HAP-1 (cell line): ENCODE data around the gene RPL6.
"Not testable (repeated sequence)": the region's sequence is repeated elsewhere in the genome, so short reads cannot be mapped to it uniquely, and the experiment has no call there.

Source experiments
- DNase-seq, 2 experiments: peaks; one replicate each; pipeline ENCODE4 v3.0.0-alpha.2; 2016 to 2020; ENCODE audit warnings: low spot score in 2 of 2
- H3K27me3 ChIP-seq: fragments of 250-450 bp; sonication (Bioruptor Pico); 2 replicates; pipeline ENCODE4 v1.5.1; 2020; ENCODE audit warnings: low read depth, mild to moderate bottlenecking, moderate library complexity
- H3K36me3 ChIP-seq: fragments of 250-450 bp; sonication (Bioruptor Pico); replicated peaks from 2 replicates; pipeline ENCODE4 v1.5.1; 2020; ENCODE audit warnings: mild to moderate bottlenecking
- H3K4me1 ChIP-seq: fragments of 250-450 bp; sonication (Bioruptor Pico); 2 replicates; pipeline ENCODE4 v1.5.1; 2020; ENCODE audit warnings: mild to moderate bottlenecking
- H3K4me3 ChIP-seq: fragments of 250-450 bp; sonication (Bioruptor Pico); 2 replicates; pipeline ENCODE4 v1.5.1; 2020; ENCODE audit warnings: mild to moderate bottlenecking, moderate library complexity
- H3K9me3 ChIP-seq: fragments of 250-450 bp; sonication (Bioruptor Pico); 2 replicates; pipeline ENCODE4 v1.5.1; 2020; ENCODE audit warnings: mild to moderate bottlenecking, moderate library complexity
- in situ Hi-C: fragments of 300-500 bp; cut with MboI; formaldehyde crosslinking; loops from 3 replicates; pipeline ENCODE4 v1.14.3; 2020; ENCODE audit warnings: low sequenced_read_pairs, inconsistent platforms, mixed read lengths

The RPL6 gene

GRCh38 chr12:112409064-112409905 lies at the start of gene RPL6:
RPL6 (minus strand) TSS chr12:112409605; CDS start chr12:112408656, 949 bp downstream.
- DNase-seq = peak; percentile 88 to 93
- no peaks in the 10 kb centered on the region for H3K27me3 ChIP-seq
- peak within 1 kb of the TSS; percentile 92 for H3K4me3 ChIP-seq
- in situ Hi-C loops = no loop called here
- peaks cover 50% of the 10 kb centered on the region for H3K36me3 ChIP-seq
- no peaks in the 10 kb centered on the region for H3K9me3 ChIP-seq
- peaks cover 18% of the 10 kb centered on the region for H3K4me1 ChIP-seq

DNA sequence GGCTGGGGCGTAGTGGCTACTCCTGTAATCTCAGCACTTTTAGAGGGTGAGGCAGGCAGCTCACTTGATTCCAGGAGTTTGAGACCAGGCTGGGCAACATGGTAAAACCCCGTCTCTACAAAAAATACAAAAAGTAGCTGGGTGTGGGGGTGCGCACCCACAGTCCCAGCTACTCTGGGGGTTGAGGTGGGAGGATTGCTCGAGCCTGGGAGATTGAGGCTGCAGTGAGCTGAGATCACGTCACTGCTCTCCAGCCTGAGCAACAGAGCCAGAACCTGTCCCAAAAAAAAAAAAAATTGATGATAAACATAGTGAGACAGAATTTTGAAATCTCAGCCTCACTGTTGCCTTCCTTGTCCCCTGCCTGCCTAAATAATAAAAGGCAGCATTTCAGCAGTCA lies 49.3 kb upstream of the RPL6 start:
- no peak for DNase-seq
- in situ Hi-C loops = no loop called here
- Histone ChIP-seq H3K27me3 (no peaks in the 10 kb centered on the region), H3K9me3 (no peaks in the 10 kb centered on the region), H3K36me3 (peaks cover 39% of the 10 kb centered on the region), H3K4me1 (no peaks in the 10 kb centered on the region), H3K4me3 (no peak overlapping the region)

- in situ Hi-C loops = no loop called here
- no peak for DNase-seq
- Histone ChIP-seq H3K36me3 (peaks cover 37% of the 10 kb centered on the region), H3K4me1 (no peaks in the 10 kb centered on the region), H3K4me3 (no peak overlapping the region), H3K9me3 (no peaks in the 10 kb centered on the region), H3K27me3 (no peaks in the 10 kb centered on the region)
Observed at GRCh38 chr12:112458330-112458729, 48.9 kb upstream of the RPL6 start.

GRCh38 chr12:112457142-112457541 lies 47.7 kb upstream of the RPL6 start:
- peaks cover 45% of the 10 kb centered on the region for H3K36me3 ChIP-seq
- H3K9me3 ChIP-seq, H3K4me1 ChIP-seq, H3K27me3 ChIP-seq, in situ Hi-C loops, H3K4me3 ChIP-seq, DNase-seq: not testable (repeated sequence)

- Histone ChIP-seq H3K27me3 (no peaks in the 10 kb centered on the region), H3K36me3 (peaks cover 52% of the 10 kb centered on the region), H3K4me1 (no peaks in the 10 kb centered on the region), H3K9me3 (no peaks in the 10 kb centered on the region), H3K4me3 (no peak overlapping the region)
- DNase-seq = no peak
- in situ Hi-C loops = no loop called here
Observed at GRCh38 chr12:112456029-112456428, 46.6 kb upstream of the RPL6 start.

DNA sequence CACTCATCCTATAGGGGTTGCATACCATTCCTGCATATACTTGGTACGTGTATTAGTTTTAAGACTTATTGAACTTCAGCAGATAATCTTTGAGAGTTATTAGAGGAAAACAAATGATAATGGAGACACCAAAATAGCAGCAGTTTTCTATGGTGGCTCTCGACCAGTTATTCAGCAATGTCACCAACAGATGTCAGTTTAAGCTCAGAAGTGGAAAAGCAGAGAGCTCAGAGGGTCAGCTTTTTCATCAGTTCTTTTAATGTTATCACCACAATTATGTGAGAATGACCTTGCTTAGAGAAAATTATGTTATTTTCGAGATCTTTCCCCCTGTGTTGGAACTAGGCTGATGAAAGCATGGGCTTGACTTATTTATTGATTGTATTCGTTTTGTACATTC lies 41.3 kb upstream of the RPL6 start:
- Histone ChIP-seq H3K27me3 (no peaks in the 10 kb centered on the region), H3K9me3 (no peaks in the 10 kb centered on the region), H3K4me3 (no peak overlapping the region), H3K36me3 (peaks cover 58% of the 10 kb centered on the region), H3K4me1 (no peaks in the 10 kb centered on the region)
- no peak for DNase-seq
- in situ Hi-C loops = no loop called here

DNA sequence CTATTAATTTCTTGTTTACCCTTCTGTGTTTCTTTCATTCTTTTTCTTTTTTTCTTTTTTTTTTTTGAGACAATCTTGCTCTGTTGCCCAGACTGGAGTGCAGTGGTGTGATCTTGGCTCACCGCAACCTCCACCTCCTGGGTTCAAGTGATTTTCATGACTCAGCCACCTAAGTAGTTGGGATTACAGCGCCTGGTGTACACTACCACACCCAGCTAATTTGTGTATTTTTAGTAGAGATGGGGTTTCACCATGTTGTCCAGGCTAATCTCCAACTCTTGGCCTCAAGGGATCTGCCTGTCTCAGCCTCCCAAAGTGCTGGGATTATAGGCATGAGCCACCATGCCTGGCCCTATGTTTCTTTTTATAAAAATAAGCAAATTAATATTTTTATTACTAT lies 38.8 kb upstream of the RPL6 start:
- DNase-seq, H3K4me3 ChIP-seq, H3K4me1 ChIP-seq, H3K9me3 ChIP-seq, H3K27me3 ChIP-seq, in situ Hi-C loops: not testable (repeated sequence)
- H3K36me3 ChIP-seq = peaks cover 37% of the 10 kb centered on the region

GRCh38 chr12:112447106-112447505 lies 37.7 kb upstream of the RPL6 start:
- Histone ChIP-seq H3K4me1 (peaks cover 3% of the 10 kb centered on the region), H3K4me3 (no peak overlapping the region), H3K9me3 (no peaks in the 10 kb centered on the region), H3K27me3 (no peaks in the 10 kb centered on the region), H3K36me3 (peaks cover 29% of the 10 kb centered on the region)
- in situ Hi-C loops = no loop called here
- DNase-seq = no peak

- Histone ChIP-seq H3K27me3 (no peaks in the 10 kb centered on the region), H3K36me3 (peaks cover 24% of the 10 kb centered on the region), H3K4me1 (peaks cover 3% of the 10 kb centered on the region), H3K4me3 (no peak overlapping the region), H3K9me3 (no peaks in the 10 kb centered on the region)
- in situ Hi-C loops = no loop called here
- DNase-seq = no peak
Observed at GRCh38 chr12:112446008-112446725, 36.8 kb upstream of the RPL6 start.

DNA sequence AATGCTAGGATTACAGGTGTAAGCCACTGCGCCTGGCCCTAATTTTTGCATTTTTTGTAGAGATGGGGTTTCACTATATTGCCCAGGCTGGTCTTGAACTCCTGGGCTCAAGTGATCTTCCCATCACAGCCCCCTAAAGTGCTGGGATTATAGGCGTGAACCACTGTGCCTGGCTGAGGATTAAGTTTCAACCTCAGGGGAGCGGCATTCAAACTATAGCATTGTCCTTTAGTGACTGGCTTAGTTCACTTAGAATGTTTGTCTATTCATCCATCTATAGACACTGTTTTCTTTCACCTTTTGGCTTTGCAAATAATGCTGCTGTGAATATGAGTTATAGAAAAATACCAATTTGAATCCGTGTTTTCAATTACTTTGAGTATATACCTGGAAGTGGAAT lies 34.5 kb upstream of the RPL6 start:
- peak; percentile 63 to 69 for DNase-seq
- peaks cover 13% of the 10 kb centered on the region for H3K36me3 ChIP-seq
- H3K4me3 ChIP-seq = no peak overlapping the region
- peaks cover 3% of the 10 kb centered on the region for H3K4me1 ChIP-seq
- no peaks in the 10 kb centered on the region for H3K9me3 ChIP-seq
- in situ Hi-C loops = no loop called here
- H3K27me3 ChIP-seq = no peaks in the 10 kb centered on the region

DNA sequence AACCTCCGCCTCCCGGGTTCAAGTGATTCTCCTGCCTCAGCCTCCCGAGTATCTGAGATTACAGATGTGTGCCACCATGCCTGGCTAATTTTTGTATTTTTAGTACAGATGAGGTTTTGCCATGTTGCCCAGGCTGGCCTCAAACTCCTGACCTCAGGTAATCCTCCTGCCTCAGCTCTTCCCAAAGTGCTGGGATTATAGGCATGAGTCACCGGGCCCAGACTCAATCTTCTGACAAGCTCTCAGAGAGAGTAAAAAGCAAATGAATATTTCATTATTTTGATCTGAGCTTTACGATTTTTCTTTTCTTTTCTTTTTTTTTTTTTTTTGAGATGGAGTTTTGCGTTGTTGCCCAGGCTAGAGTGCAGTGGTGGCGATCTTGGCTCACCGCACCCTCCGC lies 31.2 kb upstream of the RPL6 start:
- H3K36me3 ChIP-seq, DNase-seq, in situ Hi-C loops, H3K4me3 ChIP-seq, H3K9me3 ChIP-seq, H3K27me3 ChIP-seq, H3K4me1 ChIP-seq: not testable (repeated sequence)

DNA sequence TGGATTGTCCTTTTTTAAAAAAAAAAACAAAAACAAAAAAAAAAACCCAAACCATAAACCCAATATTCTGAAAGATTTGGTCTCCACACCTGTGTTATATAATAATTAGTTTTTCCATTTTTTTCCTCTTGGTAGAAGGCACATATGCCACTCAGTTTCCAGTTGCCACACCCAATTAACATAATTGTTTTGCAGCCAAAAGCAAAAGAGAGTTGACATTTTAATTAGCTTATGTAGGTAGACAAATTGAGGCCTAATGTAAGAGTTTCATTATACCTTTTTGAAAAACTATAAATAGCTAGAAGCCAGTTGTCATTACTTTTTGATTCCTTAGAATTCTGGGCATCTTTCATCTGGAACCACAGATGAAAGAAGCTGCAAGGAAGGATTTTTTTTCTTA lies 30.4 kb upstream of the RPL6 start:
- peaks cover 3% of the 10 kb centered on the region for H3K4me1 ChIP-seq
- H3K27me3 ChIP-seq = no peaks in the 10 kb centered on the region
- DNase-seq = no peak
- in situ Hi-C loops = no loop called here
- no peaks in the 10 kb centered on the region for H3K36me3 ChIP-seq
- H3K4me3 ChIP-seq = no peak overlapping the region
- H3K9me3 ChIP-seq = no peaks in the 10 kb centered on the region

DNA sequence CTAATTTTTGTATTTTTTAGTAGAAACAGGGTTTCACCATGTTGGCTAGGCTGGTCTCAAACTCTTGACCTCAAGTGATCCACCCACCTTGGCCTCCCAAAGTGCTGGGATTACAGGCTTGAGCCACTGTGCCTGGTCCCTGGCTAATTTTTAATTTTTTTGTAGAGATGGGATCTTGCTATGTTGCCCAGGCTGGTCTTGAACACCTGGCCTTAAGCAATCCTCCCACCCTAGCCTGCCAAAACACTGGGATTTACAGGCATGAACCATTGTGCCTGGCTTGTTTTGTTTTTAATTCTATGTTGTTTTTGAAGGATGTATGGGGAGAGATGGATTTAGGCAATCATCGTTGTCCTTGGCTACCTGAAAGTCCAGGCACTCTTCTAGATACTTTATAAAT lies 29.2 kb upstream of the RPL6 start:
- H3K27me3 ChIP-seq, H3K4me1 ChIP-seq, in situ Hi-C loops, H3K36me3 ChIP-seq, DNase-seq, H3K4me3 ChIP-seq, H3K9me3 ChIP-seq: not testable (repeated sequence)

DNA sequence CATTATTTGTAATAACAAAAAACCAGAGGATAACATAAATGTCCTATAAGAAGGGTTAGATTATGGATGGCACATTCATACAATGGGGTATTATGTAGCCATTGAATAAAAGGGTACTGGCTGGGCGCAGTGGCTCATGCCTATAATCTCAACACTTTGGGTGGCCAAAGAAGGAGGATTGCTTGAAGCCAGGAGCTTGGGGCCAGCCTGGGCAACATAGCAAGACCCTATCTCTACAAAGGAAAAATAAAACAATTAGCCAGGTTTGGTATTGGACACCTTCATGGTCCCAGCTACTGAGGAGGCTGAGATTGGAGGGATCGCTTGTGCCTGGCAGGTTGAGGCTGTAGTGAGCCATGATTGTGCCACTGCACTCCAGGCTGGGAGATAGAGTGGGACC lies 24.1 kb upstream of the RPL6 start:
- H3K9me3 ChIP-seq = no peaks in the 10 kb centered on the region
- DNase-seq = no peak
- no peaks in the 10 kb centered on the region for H3K4me1 ChIP-seq
- in situ Hi-C loops = no loop called here
- 0 out of 2 replicates have a peak, but pooled peaks cover 3% of the 10 kb centered on the region for H3K36me3 ChIP-seq
- H3K27me3 ChIP-seq = no peaks in the 10 kb centered on the region
- no peak overlapping the region for H3K4me3 ChIP-seq
